Effector memory CD4-positive, alpha-beta T cell (primary cell): ENCODE data around the gene TMBIM1.
"Not testable (repeated sequence)": the region's sequence is repeated elsewhere in the genome, so short reads cannot be mapped to it uniquely, and the experiment has no call there.

ENCODE experiments used
- DNase-seq, 3 donors: peaks; one replicate each; pipeline ENCODE4 v3.0.0-alpha.2; 2020
- H3K27ac ChIP-seq: 2 replicates; pipeline ENCODE4 v1.7.0; 2013; ENCODE audit warnings: mild to moderate bottlenecking, low read length, moderate library complexity; ENCODE audit not compliant: insufficient read depth, poor library complexity, severe bottlenecking
- H3K27me3 ChIP-seq: replicated peaks from 2 replicates; pipeline ENCODE4 v1.7.0; 2013; ENCODE audit warnings: mild to moderate bottlenecking, low read length; ENCODE audit not compliant: insufficient read depth, control insufficient read depth, poor library complexity, severe bottlenecking
- H3K36me3 ChIP-seq: 2 replicates; pipeline ENCODE4 v1.7.0; 2013; ENCODE audit warnings: mild to moderate bottlenecking, low read length, moderate library complexity; ENCODE audit not compliant: control insufficient read depth, insufficient read depth
- H3K4me1 ChIP-seq: 2 replicates; pipeline ENCODE4 v1.7.0; 2013; ENCODE audit warnings: low read length, mild to moderate bottlenecking; ENCODE audit not compliant: control insufficient read depth, insufficient read depth, poor library complexity, severe bottlenecking
- H3K4me3 ChIP-seq: 2 replicates; pipeline ENCODE4 v1.7.0; 2013; ENCODE audit warnings: low read length, low read depth, mild to moderate bottlenecking; ENCODE audit not compliant: insufficient read depth, poor library complexity, severe bottlenecking
- H3K9me3 ChIP-seq: 2 replicates; pipeline ENCODE4 v1.7.0; 2013; ENCODE audit warnings: mild to moderate bottlenecking, low read length, moderate library complexity; ENCODE audit not compliant: control insufficient read depth

Gene TMBIM1

GRCh38 chr2:218317835-218318234, 25.5 kb upstream of the TMBIM1 start:
- no peak overlapping the region for H3K4me3 ChIP-seq
- no peaks in the 10 kb centered on the region for H3K27me3 ChIP-seq

DNA sequence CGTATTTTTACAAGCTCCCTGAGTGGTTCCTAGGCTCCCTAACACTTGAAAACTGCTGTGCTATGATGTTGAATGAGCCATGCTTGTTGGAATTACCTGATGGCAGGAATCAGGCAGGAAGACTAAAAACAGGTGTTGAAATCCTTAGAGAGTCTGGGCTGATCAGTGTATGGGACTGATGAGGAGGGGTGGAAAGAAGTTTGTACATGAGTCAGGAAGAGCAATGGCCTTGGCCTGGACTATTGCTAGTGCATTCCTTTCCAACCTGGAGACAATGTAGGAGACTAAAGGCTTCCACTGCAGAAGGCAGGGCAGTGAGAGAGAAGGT, 25.0 kb upstream of the TMBIM1 start:
- H3K27ac ChIP-seq = no peak overlapping the region

More at GRCh38 chr2:218317835-218318234, 25.5 kb upstream of the TMBIM1 start:
- no peaks in the 10 kb centered on the region for H3K9me3 ChIP-seq
- no peak for DNase-seq
- peaks cover 19% of the 10 kb centered on the region for H3K4me1 ChIP-seq
- H3K36me3 ChIP-seq = no peaks in the 10 kb centered on the region
- no peak overlapping the region for H3K27ac ChIP-seq

DNA sequence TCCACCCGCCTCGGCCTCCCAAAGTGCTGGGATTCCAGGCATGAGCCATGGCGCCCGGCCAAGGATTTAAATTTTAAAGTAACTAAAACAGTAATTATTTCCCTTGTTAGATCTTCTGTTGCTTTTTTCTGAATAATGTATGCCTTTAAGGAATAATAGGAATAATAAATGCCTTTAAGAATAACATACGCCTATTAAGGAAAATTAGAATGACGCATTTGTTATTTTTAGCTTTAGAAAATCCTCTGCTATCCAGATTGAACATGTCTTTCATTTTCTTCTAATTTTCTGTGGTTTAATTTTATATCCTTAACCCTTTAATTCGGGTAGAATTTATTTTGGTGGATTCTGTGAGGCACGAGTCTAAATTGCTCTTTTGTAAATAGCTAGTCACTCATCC, 23.1 kb upstream of the TMBIM1 start:
- Histone ChIP-seq H3K36me3 (no peaks in the 10 kb centered on the region), H3K27me3 (no peaks in the 10 kb centered on the region), H3K9me3 (no peaks in the 10 kb centered on the region), H3K27ac (no peak overlapping the region), H3K4me1 (peaks cover 19% of the 10 kb centered on the region), H3K4me3 (no peak overlapping the region)
- DNase-seq = no peak

More for the DNA sequence above, 25.0 kb upstream of the TMBIM1 start:
- H3K4me1 ChIP-seq = peaks cover 19% of the 10 kb centered on the region
- no peak for DNase-seq
- H3K9me3 ChIP-seq = no peaks in the 10 kb centered on the region
- H3K27me3 ChIP-seq = no peaks in the 10 kb centered on the region
- no peaks in the 10 kb centered on the region for H3K36me3 ChIP-seq
- H3K4me3 ChIP-seq = no peak overlapping the region

GRCh38 chr2:218314764-218315163, 22.5 kb upstream of the TMBIM1 start:
- H3K4me3 ChIP-seq, H3K27me3 ChIP-seq, DNase-seq, H3K9me3 ChIP-seq, H3K36me3 ChIP-seq, H3K27ac ChIP-seq: not testable (repeated sequence)
- H3K4me1 ChIP-seq = peaks cover 19% of the 10 kb centered on the region

GRCh38 chr2:218313356-218313755, 21.1 kb upstream of the TMBIM1 start:
- Histone ChIP-seq H3K4me1 (peaks cover 19% of the 10 kb centered on the region), H3K36me3 (no peaks in the 10 kb centered on the region), H3K4me3 (no peak overlapping the region), H3K27ac (no peak overlapping the region), H3K27me3 (no peaks in the 10 kb centered on the region), H3K9me3 (no peaks in the 10 kb centered on the region)
- DNase-seq = no peak

DNA sequence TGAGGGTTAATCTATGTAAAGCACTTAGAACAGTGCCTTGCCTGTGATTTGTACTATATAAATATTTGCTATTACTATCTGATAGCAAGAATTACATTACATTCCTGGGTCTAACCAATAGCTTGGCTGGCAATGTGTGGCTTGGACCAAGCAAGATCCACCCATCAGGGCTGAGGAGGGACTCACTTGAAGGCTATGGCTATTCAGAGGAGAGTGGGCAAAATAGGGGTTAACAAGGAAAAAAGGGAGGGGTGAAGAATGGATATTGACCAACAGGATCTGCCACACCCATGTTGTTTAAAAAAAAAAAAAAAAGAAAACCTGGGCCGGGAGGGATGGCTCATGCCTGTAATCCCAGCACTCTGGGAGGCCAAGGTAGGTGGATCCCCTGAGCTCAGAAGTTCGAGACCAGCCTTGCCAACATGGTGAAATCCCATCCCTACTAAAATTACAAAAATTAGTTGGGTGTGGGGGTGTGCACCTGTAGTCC, 20.0 kb upstream of the TMBIM1 start:
- H3K36me3 ChIP-seq = no peaks in the 10 kb centered on the region
- H3K4me1 ChIP-seq = peaks cover 19% of the 10 kb centered on the region
- no peaks in the 10 kb centered on the region for H3K9me3 ChIP-seq
- H3K27ac ChIP-seq = no peak overlapping the region
- no peak for DNase-seq
- H3K27me3 ChIP-seq = no peaks in the 10 kb centered on the region
- H3K4me3 ChIP-seq = no peak overlapping the region

GRCh38 chr2:218311541-218312266, 19.4 kb upstream of the TMBIM1 start:
- not testable (repeated sequence) for H3K27ac ChIP-seq, H3K4me3 ChIP-seq, H3K9me3 ChIP-seq, H3K27me3 ChIP-seq, H3K36me3 ChIP-seq, DNase-seq
- H3K4me1 ChIP-seq = peaks cover 13% of the 10 kb centered on the region

GRCh38 chr2:218310853-218311540, 18.7 kb upstream of the TMBIM1 start:
- Histone ChIP-seq H3K27ac (no peak overlapping the region), H3K36me3 (no peaks in the 10 kb centered on the region), H3K27me3 (no peaks in the 10 kb centered on the region), H3K4me1 (peaks cover 8% of the 10 kb centered on the region), H3K9me3 (no peaks in the 10 kb centered on the region), H3K4me3 (no peak overlapping the region)
- DNase-seq = no peak

GRCh38 chr2:218307415-218308090, 15.2 kb upstream of the TMBIM1 start:
- no peak for DNase-seq

More at GRCh38 chr2:218307415-218308090, 15.2 kb upstream of the TMBIM1 start:
- H3K4me1 ChIP-seq = no peaks in the 10 kb centered on the region
- no peaks in the 10 kb centered on the region for H3K9me3 ChIP-seq
- no peak overlapping the region for H3K4me3 ChIP-seq
- no peaks in the 10 kb centered on the region for H3K36me3 ChIP-seq
- H3K27ac ChIP-seq = no peak overlapping the region
- H3K27me3 ChIP-seq = no peaks in the 10 kb centered on the region
